HCT116 (cell line): ENCODE measurements around the gene SEMA6A. TPM values are rescaled to one million over a fixed set of nuclear protein-coding genes. Genes with fewer than 3 reads are reported as not detected.

Experiments
- ATAC-seq: fragments of 200-7000 bp; cut with Tn5 transposase; 2 replicates; pipeline ENCODE4 v1.9.1; 2020; ENCODE audit warnings: mild to moderate bottlenecking, moderate library complexity
- BruUV-seq: library from RNA; stranded (reverse); fragments of 400-500 nt; replicated peaks from 2 replicates; lab custom pipeline; 2021; lab: Mats Ljungman, UMichigan
- CTCF ChIA-PET: fragments of 300-600 bp; sonication (Branson Sonifier 250); formaldehyde crosslinking; loops from one replicate; lab custom pipeline; 2021; ENCODE audit warnings: antibody characterized with exemption; lab: Charles Lee
- POLR2A ChIA-PET: fragments of 300-600, 350-600 bp; sonication (Branson Sonifier 250); formaldehyde crosslinking; loops from one replicate; lab custom pipeline; 2021; ENCODE audit warnings: antibody characterized with exemption; lab: Charles Lee
- RAD21 ChIA-PET, 2 experiments: fragments of 300-600 bp; sonication (Branson Sonifier 250); formaldehyde crosslinking; loops; one replicate each; lab custom pipeline; 2023; ENCODE audit warnings: low total read pairs in 2 of 2; ENCODE audit not compliant: uncharacterized antibody in 2 of 2, unreplicated experiment in 2 of 2, low non-redundant PET in 1 of 2; lab: Charles Lee
- DNase-seq: peaks from one replicate; pipeline ENCODE4 v3.0.0-alpha.2; 2010; ENCODE audit warnings: low read depth, low spot score
- H2AFZ ChIP-seq: fragments of 200-600 bp; shearing (Covaris generic), sonication (generic); 2 replicates; pipeline ENCODE4 v1.6.1; 2017; ENCODE audit warnings: low read depth, mixed run types, mixed read lengths, antibody characterized with exemption, low read length; ENCODE audit not compliant: poor library complexity, severe bottlenecking
- H3K27ac ChIP-seq: 2 replicates; pipeline ENCODE4 v1.5.1; 2012; ENCODE audit warnings: low read depth, low read length
- H3K27me3 ChIP-seq: fragments of 200-600 bp; sonication (generic); 2 replicates; pipeline ENCODE4 v1.6.1; 2016; ENCODE audit warnings: mixed run types, low read length, mixed read lengths; ENCODE audit not compliant: insufficient read depth
- H3K36me3 ChIP-seq, 2 experiments: fragments of 200-500 bp in 1 of 2; fragments of 200-600 bp in 1 of 2; sonication (Bioruptor generic) in 1 of 2; sonication (generic) in 1 of 2; 2 replicates each; pipeline versions ENCODE4 v1.5.1 to v1.6.1; 2014 to 2016; ENCODE audit warnings: low read length in 2 of 2, inconsistent platforms in 1 of 2, mixed read lengths in 1 of 2, mixed run types in 1 of 2; ENCODE audit not compliant: insufficient read depth in 2 of 2, control insufficient read depth in 1 of 2
- H3K4me1 ChIP-seq, 2 experiments: fragments of 200-600 bp in 1 of 2; sonication (generic) in 1 of 2; 2 replicates each; pipeline versions ENCODE4 v1.5.1 to v1.6.1; 2012 to 2017; ENCODE audit warnings: low read length in 2 of 2, inconsistent platforms in 1 of 2, mild to moderate bottlenecking in 1 of 2, mixed read lengths in 1 of 2, mixed run types in 1 of 2, moderate library complexity in 1 of 2; ENCODE audit not compliant: insufficient read depth in 2 of 2, control insufficient read depth in 1 of 2
- H3K4me2 ChIP-seq: fragments of 200-600 bp; sonication (generic); 2 replicates; pipeline ENCODE4 v1.6.1; 2017; ENCODE audit warnings: mixed run types, low read length, mixed read lengths
- H3K4me3 ChIP-seq, 2 experiments: fragments of 200-600 bp in 1 of 2; sonication (generic) in 1 of 2; replicated peaks in 1 of 2; 2 replicates each; pipeline ENCODE4 v1.5.1; 2011 to 2016; ENCODE audit warnings: low read length in 2 of 2, control low read depth in 1 of 2, low read depth in 1 of 2, mild to moderate bottlenecking in 1 of 2, mixed read lengths in 1 of 2, mixed run types in 1 of 2
- H3K79me2 ChIP-seq: fragments of 200-600 bp; sonication (generic); 2 replicates; pipeline ENCODE4 v1.6.1; 2017; ENCODE audit warnings: mild to moderate bottlenecking, mixed run types, low read length, moderate library complexity, mixed read lengths; ENCODE audit not compliant: insufficient read depth
- H3K9ac ChIP-seq: fragments of 200-600 bp; sonication (generic); 2 replicates; pipeline ENCODE4 v1.6.1; 2016; ENCODE audit warnings: low read length, mixed read lengths
- H3K9me2 ChIP-seq: fragments of 200-600 bp; sonication (generic), shearing (Covaris generic); 2 replicates; pipeline ENCODE4 v1.6.1; 2017; ENCODE audit warnings: mixed run types, mild to moderate bottlenecking, moderate library complexity; ENCODE audit not compliant: insufficient read depth
- H3K9me3 ChIP-seq, 2 experiments: fragments of 200-500 bp in 1 of 2; fragments of 200-600 bp in 1 of 2; sonication (Bioruptor generic) in 1 of 2; sonication (generic) in 1 of 2; 2 replicates each; pipeline ENCODE4 v1.6.1; 2014 to 2017; ENCODE audit warnings: low read length in 2 of 2, mixed read lengths in 2 of 2, inconsistent platforms in 1 of 2, low read depth in 1 of 2, mild to moderate bottlenecking in 1 of 2, mixed run types in 1 of 2, moderate library complexity in 1 of 2; ENCODE audit not compliant: control insufficient read depth in 1 of 2, insufficient read depth in 1 of 2
- H4K20me1 ChIP-seq: fragments of 200-600 bp; sonication (generic), shearing (Covaris generic); 2 replicates; pipeline ENCODE4 v1.6.1; 2017; ENCODE audit warnings: mixed run types, mild to moderate bottlenecking, moderate library complexity; ENCODE audit not compliant: insufficient read depth
- ATF3 ChIP-seq: IDR thresholded peaks from 2 replicates; pipeline ENCODE4 v1.6.1; 2012
- CBX3 ChIP-seq: IDR thresholded peaks from 2 replicates; pipeline ENCODE4 v1.6.1; 2012; ENCODE audit warnings: low read depth
- CEBPB ChIP-seq: IDR thresholded peaks from 2 replicates; pipeline ENCODE4 v1.6.1; 2012; ENCODE audit warnings: low read depth
- EGR1 ChIP-seq: IDR thresholded peaks from 2 replicates; pipeline ENCODE4 v1.6.1; 2012; ENCODE audit warnings: low read depth
- ELF1 ChIP-seq: IDR thresholded peaks from 2 replicates; pipeline ENCODE4 v1.6.1; 2012; ENCODE audit warnings: low read depth, borderline replicate concordance
- EZH2 ChIP-seq: fragments of 200-600 bp; sonication (generic); IDR thresholded peaks from 2 replicates; pipeline ENCODE4 v1.6.1; 2017; ENCODE audit warnings: antibody characterized with exemption, mixed run types
- EZH2phosphoT487 ChIP-seq: fragments of 200-600 bp; IDR thresholded peaks from 2 replicates; pipeline ENCODE4 v1.6.1; 2018; ENCODE audit warnings: antibody characterized with exemption, borderline replicate concordance
- FOSL1 ChIP-seq: IDR thresholded peaks from 2 replicates; pipeline ENCODE4 v1.6.1; 2012; ENCODE audit warnings: low read depth
- JUND ChIP-seq: IDR thresholded peaks from 2 replicates; pipeline ENCODE4 v1.6.1; 2012
- POLR2A ChIP-seq: IDR thresholded peaks from 2 replicates; pipeline ENCODE4 v1.7.0; 2011; ENCODE audit warnings: borderline replicate concordance; ENCODE audit not compliant: insufficient read depth, insufficient read length; ENCODE audit errors: extremely low read depth
- POLR2AphosphoS5 ChIP-seq: IDR thresholded peaks from 2 replicates; pipeline ENCODE4 v1.6.1; 2011; ENCODE audit warnings: mild to moderate bottlenecking, low read depth, low read length, moderate library complexity
- RAD21 ChIP-seq: IDR thresholded peaks from 2 replicates; pipeline ENCODE4 v1.6.1; 2012; ENCODE audit warnings: low read depth, mild to moderate bottlenecking
- SIN3A ChIP-seq: IDR thresholded peaks from 2 replicates; pipeline ENCODE4 v1.6.1; 2012; ENCODE audit warnings: low read depth
- SRF ChIP-seq: IDR thresholded peaks from 2 replicates; pipeline ENCODE4 v1.6.1; 2012; ENCODE audit warnings: low read depth
- TCF7L2 ChIP-seq: IDR thresholded peaks from 2 replicates; pipeline ENCODE4 v1.7.0; 2011; ENCODE audit warnings: borderline replicate concordance, inconsistent platforms; ENCODE audit not compliant: insufficient read depth, insufficient read length; ENCODE audit errors: extremely low read depth
- ZFX ChIP-seq: fragments of 450-650 bp; IDR thresholded peaks from 2 replicates; pipeline ENCODE4 v1.6.1; 2017
- intact Hi-C: fragments of 100-400 bp; cut with micrococcal nuclease; formaldehyde crosslinking; loops from 2 replicates; pipeline ENCODE4 v1.10.0; 2022
- total RNA-seq: library from RNA; stranded (reverse); gene quantifications from one replicate; pipeline ENCODE4 v1.2.1, GENCODE V29; 2021; ENCODE audit not compliant: unreplicated experiment
- TF ChIP-seq, protein P1 (sequence below): IDR thresholded peaks from 2 replicates; pipeline ENCODE4 v1.6.1; 2011; ENCODE audit warnings: mild to moderate bottlenecking, low read length, moderate library complexity; ENCODE audit not compliant: insufficient replicate concordance; ENCODE audit errors: extremely low read depth
- TF ChIP-seq, protein P2 (sequence below): IDR thresholded peaks from 2 replicates; pipeline ENCODE4 v1.6.1; 2012

The SEMA6A gene
- total RNA-seq, 1 experiment from 2014 or later = 6.7 TPM

GRCh38 chr5:116509483-116510244 is 65.0 kb downstream of the SEMA6A start:
- no peaks in the 10 kb centered on the region for H3K4me1 ChIP-seq
- BruUV-seq = no TSS peak
- ChIA-PET CTCF (no interaction called here), POLR2A (no interaction called here), RAD21 (no interaction called here)
- no peaks in the 10 kb centered on the region for H3K27me3 ChIP-seq
- intact Hi-C loops = loop anchor here (10.0 kb wide), 1 partner anchor 55 kb away; no protein-coding TSS in a partner anchor
- no peaks in the 10 kb centered on the region for H4K20me1 ChIP-seq
- no peak overlapping the region for H3K9ac ChIP-seq
- no peak overlapping the region for H3K4me2 ChIP-seq
- H3K9me3 ChIP-seq = no peaks in the 10 kb centered on the region
- no peak overlapping the region for H3K4me3 ChIP-seq
- DNase-seq = no peak
- H2AFZ ChIP-seq = no peak overlapping the region
- no peaks in the 10 kb centered on the region for H3K36me3 ChIP-seq
- no peaks in the 10 kb centered on the region for H3K79me2 ChIP-seq
- H3K9me2 ChIP-seq = no peaks in the 10 kb centered on the region
- H3K27ac ChIP-seq = no peak overlapping the region
- no peak for ATAC-seq
- TF ChIP-seq EZH2 (no peak), ATF3 (no peak), RAD21 (no peak), EGR1 (no peak), TCF7L2 (no peak), POLR2A (no peak), ELF1 (no peak), ZFX (no peak), POLR2AphosphoS5 (no peak), JUND (no peak), SIN3A (no peak), EZH2phosphoT487 (no peak), SRF (no peak), CEBPB (no peak), CBX3 (no peak), FOSL1 (no peak)
- TF ChIP-seq, protein P1, sequence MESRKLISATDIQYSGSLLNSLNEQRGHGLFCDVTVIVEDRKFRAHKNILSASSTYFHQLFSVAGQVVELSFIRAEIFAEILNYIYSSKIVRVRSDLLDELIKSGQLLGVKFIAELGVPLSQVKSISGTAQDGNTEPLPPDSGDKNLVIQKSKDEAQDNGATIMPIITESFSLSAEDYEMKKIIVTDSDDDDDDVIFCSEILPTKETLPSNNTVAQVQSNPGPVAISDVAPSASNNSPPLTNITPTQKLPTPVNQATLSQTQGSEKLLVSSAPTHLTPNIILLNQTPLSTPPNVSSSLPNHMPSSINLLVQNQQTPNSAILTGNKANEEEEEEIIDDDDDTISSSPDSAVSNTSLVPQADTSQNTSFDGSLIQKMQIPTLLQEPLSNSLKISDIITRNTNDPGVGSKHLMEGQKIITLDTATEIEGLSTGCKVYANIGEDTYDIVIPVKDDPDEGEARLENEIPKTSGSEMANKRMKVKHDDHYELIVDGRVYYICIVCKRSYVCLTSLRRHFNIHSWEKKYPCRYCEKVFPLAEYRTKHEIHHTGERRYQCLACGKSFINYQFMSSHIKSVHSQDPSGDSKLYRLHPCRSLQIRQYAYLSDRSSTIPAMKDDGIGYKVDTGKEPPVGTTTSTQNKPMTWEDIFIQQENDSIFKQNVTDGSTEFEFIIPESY = no peak
- TF ChIP-seq, protein P2, sequence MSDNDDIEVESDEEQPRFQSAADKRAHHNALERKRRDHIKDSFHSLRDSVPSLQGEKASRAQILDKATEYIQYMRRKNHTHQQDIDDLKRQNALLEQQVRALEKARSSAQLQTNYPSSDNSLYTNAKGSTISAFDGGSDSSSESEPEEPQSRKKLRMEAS = no peak
- TF ChIP-seq, all 23 proteins: peak for 0
